Measurements from ENCODE around the gene ZNF19.
"Not testable (repeated sequence)": the region's sequence is repeated elsewhere in the genome, so short reads cannot be mapped to it uniquely, and the experiment has no call there.

The ZNF19 gene

DNA sequence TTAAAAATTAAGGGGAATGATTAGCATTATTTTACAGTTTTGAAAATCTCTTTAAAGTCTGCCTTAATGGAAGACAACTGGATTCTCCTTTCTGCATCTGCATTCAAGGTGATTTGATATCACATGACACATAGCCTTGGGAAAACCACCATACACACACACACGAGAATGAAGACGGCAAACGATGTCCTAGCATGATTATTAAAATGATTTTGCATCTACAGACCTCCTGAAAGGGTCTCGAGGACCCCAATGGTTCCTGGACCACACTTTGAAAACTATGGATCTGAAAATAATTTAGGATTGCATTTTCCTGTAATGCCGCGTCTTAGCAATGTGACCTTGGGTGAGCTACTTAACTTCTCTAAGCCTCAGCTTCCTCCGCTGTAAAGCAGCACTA, 25.4 kb upstream of the ZNF19 start:
- no peak overlapping the region for H3K9ac ChIP-seq (ENCODE audit: low read length)
- H3K27me3 ChIP-seq (ENCODE audit: control insufficient read depth, insufficient read depth, low read length) = no peaks in the 10 kb centered on the region
- H3K9me3 ChIP-seq (ENCODE audit: control insufficient read depth, insufficient read depth, low read depth, low read length) = peaks cover 11% of the 10 kb centered on the region; the same call in 1 of the 2 replicates
- no peak overlapping the region for H3K27ac ChIP-seq (ENCODE audit: low read depth, low read length)
- peaks cover 7% of the 10 kb centered on the region; the same call in 1 of the 2 replicates for H3K4me1 ChIP-seq (ENCODE audit: control insufficient read depth, insufficient read depth, low read length)
- H3K4me3 ChIP-seq (ENCODE audit: low read depth, low read length) = no peak overlapping the region
- no peaks in the 10 kb centered on the region for H3K36me3 ChIP-seq (ENCODE audit: control insufficient read depth, insufficient read depth, low read length)

DNA sequence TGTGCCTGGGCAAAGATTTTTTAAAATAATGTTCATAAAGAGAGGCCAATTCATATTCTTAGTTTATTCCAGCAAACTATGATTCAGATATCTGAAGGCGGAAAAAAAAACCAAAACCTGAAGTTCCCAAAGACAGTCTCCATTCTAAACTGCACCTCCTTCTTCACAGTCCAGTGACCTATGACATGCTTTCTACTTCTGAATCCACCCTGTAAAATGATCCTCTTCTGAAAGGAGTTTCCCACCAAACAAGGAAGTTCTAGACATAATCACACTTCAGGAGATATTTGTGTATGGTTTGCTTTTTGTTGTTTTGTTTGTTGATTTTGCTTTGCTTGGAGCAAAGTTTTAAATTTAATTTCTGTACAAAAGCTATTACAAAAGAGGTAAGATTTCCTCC, 24.2 kb upstream of the ZNF19 start:
- Histone ChIP-seq H3K36me3 (ENCODE audit: control insufficient read depth, insufficient read depth, low read length) (no peaks in the 10 kb centered on the region), H3K9ac (ENCODE audit: low read length) (no peak overlapping the region), H3K4me1 (ENCODE audit: control insufficient read depth, insufficient read depth, low read length) (peaks cover 7% of the 10 kb centered on the region; the same call in 1 of the 2 replicates), H3K9me3 (ENCODE audit: control insufficient read depth, insufficient read depth, low read depth, low read length) (peaks cover 11% of the 10 kb centered on the region; the same call in 1 of the 2 replicates), H3K27ac (ENCODE audit: low read depth, low read length) (no peak overlapping the region), H3K27me3 (ENCODE audit: control insufficient read depth, insufficient read depth, low read length) (no peaks in the 10 kb centered on the region), H3K4me3 (ENCODE audit: low read depth, low read length) (no peak overlapping the region)

DNA sequence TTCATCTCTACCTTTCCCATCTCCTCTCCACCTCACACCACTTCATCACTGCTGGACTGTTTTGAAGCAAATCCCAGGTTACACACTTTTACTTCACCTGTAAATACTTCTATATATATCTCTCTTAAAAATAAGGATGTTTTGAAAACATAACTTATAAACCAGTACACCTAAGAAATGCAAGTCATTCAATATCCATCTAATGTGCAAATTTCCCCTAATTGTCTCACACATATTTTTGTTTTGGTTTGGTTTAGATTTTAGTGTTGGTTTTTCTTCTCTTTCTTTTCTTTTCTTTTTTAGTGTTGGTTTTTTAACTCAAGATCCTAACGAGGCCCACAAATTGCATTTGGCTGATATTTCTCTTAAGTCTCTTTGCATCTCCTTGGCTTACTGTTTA, 17.9 kb upstream of the ZNF19 start:
- Histone ChIP-seq H3K9ac (ENCODE audit: low read length) (no peak overlapping the region), H3K27ac (ENCODE audit: low read depth, low read length) (no peak overlapping the region), H3K4me1 (ENCODE audit: control insufficient read depth, insufficient read depth, low read length) (no peaks in the 10 kb centered on the region), H3K27me3 (ENCODE audit: control insufficient read depth, insufficient read depth, low read length) (no peaks in the 10 kb centered on the region), H3K36me3 (ENCODE audit: control insufficient read depth, insufficient read depth, low read length) (no peaks in the 10 kb centered on the region), H3K9me3 (ENCODE audit: control insufficient read depth, insufficient read depth, low read depth, low read length) (peaks cover 11% of the 10 kb centered on the region; the same call in 1 of the 2 replicates), H3K4me3 (ENCODE audit: low read depth, low read length) (no peak overlapping the region)

DNA sequence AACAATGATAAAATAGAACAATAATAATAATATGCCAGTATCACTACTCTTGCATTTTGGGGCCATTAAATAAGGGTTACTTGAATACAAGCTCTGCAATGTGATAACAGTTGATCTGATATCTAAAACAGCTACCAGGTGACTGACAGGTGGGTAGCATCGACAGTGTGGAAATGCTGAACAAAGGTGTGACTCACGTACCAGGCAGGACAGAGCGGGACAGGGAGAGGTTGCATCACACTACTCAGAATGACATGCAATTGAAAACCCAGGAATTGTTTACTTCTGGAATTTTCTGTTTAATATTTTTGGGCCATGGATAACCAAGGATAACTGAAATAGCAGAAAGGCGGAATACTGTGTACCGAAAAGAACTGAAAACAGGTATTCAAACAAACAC, 15.8 kb upstream of the ZNF19 start:
- H3K4me1 ChIP-seq (ENCODE audit: control insufficient read depth, insufficient read depth, low read length) = no peaks in the 10 kb centered on the region
- no peak overlapping the region for H3K27ac ChIP-seq (ENCODE audit: low read depth, low read length)
- H3K36me3 ChIP-seq (ENCODE audit: control insufficient read depth, insufficient read depth, low read length) = no peaks in the 10 kb centered on the region
- H3K4me3 ChIP-seq (ENCODE audit: low read depth, low read length) = no peak overlapping the region
- H3K9me3 ChIP-seq (ENCODE audit: control insufficient read depth, insufficient read depth, low read depth, low read length) = no peaks in the 10 kb centered on the region
- no peak overlapping the region for H3K9ac ChIP-seq (ENCODE audit: low read length)
- H3K27me3 ChIP-seq (ENCODE audit: control insufficient read depth, insufficient read depth, low read length) = no peaks in the 10 kb centered on the region

DNA sequence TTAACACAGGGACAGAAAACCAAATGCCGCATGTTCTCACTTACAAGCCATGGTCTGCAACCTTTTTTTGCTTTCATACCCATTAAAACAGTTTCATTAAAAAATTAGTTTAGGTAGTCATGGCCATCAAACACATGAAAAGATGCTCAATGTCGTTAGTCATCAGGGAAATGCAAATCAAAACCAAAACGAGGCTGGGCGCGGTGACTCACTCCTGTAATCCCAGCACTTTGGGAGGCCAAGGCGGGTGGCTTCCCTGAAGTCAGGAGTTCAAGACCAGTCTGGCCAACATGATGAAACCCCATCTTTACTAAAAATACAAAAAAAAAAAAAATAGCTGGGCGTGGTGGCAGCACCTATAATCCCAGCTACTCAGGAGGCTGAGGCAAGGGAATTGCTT, 14.9 kb upstream of the ZNF19 start:
- H3K4me1 ChIP-seq (ENCODE audit: control insufficient read depth, insufficient read depth, low read length); H3K36me3 ChIP-seq (ENCODE audit: control insufficient read depth, insufficient read depth, low read length); H3K27ac ChIP-seq (ENCODE audit: low read depth, low read length); H3K9me3 ChIP-seq (ENCODE audit: control insufficient read depth, insufficient read depth, low read depth, low read length); H3K9ac ChIP-seq (ENCODE audit: low read length); H3K27me3 ChIP-seq (ENCODE audit: control insufficient read depth, insufficient read depth, low read length); H3K4me3 ChIP-seq (ENCODE audit: low read depth, low read length): not testable (repeated sequence)

DNA sequence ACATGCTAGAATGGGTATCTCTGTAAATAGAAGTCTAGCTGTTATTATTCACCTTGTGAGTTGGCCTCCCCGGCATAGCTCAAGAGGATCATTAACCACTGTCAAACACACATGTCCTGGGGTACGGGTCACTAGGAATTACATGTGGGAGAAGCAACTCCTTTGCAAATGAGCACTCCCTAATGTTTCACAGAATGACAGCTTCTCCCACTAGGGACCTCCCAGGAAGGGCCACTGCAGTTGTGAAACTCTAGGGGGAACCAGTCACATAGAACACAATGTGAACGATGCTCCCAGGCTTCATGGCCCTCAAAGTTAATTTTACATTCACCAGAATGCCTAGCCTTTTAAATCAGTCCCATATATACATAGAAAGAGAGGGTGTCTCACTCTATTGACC, 12.4 kb upstream of the ZNF19 start:
- H3K27ac ChIP-seq (ENCODE audit: low read depth, low read length) = no peak overlapping the region

DNA sequence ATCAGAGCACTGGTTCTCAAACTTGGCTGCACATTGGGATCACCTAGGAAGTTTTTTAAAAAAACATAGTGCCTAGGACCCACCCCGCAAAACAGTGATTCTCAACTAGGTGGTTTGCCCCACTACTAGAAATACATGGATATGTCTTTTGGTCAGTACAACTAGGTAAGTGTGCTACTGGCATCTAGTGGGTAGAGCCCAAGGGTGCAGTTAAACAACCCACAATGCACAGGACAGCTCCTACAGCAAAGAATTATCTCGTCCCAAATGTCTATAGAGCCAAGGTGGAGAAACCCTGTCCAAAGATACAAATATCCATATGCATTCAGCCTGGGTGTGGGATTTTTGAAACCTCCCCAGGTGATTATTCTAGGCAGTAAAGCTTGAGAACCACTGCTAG, 11.8 kb upstream of the ZNF19 start:
- Histone ChIP-seq H3K4me3 (ENCODE audit: low read depth, low read length) (no peak overlapping the region), H3K9me3 (ENCODE audit: control insufficient read depth, insufficient read depth, low read depth, low read length) (no peaks in the 10 kb centered on the region), H3K27ac (ENCODE audit: low read depth, low read length) (no peak overlapping the region), H3K4me1 (ENCODE audit: control insufficient read depth, insufficient read depth, low read length) (no peaks in the 10 kb centered on the region), H3K27me3 (ENCODE audit: control insufficient read depth, insufficient read depth, low read length) (no peaks in the 10 kb centered on the region), H3K9ac (ENCODE audit: low read length) (no peak overlapping the region), H3K36me3 (ENCODE audit: control insufficient read depth, insufficient read depth, low read length) (no peaks in the 10 kb centered on the region)

More for the DNA sequence above, 12.4 kb upstream of the ZNF19 start:
- H3K36me3 ChIP-seq (ENCODE audit: control insufficient read depth, insufficient read depth, low read length) = no peaks in the 10 kb centered on the region
- H3K9me3 ChIP-seq (ENCODE audit: control insufficient read depth, insufficient read depth, low read depth, low read length) = no peaks in the 10 kb centered on the region
- no peaks in the 10 kb centered on the region for H3K27me3 ChIP-seq (ENCODE audit: control insufficient read depth, insufficient read depth, low read length)
- no peak overlapping the region for H3K9ac ChIP-seq (ENCODE audit: low read length)
- no peaks in the 10 kb centered on the region for H3K4me1 ChIP-seq (ENCODE audit: control insufficient read depth, insufficient read depth, low read length)
- H3K4me3 ChIP-seq (ENCODE audit: low read depth, low read length) = no peak overlapping the region

DNA sequence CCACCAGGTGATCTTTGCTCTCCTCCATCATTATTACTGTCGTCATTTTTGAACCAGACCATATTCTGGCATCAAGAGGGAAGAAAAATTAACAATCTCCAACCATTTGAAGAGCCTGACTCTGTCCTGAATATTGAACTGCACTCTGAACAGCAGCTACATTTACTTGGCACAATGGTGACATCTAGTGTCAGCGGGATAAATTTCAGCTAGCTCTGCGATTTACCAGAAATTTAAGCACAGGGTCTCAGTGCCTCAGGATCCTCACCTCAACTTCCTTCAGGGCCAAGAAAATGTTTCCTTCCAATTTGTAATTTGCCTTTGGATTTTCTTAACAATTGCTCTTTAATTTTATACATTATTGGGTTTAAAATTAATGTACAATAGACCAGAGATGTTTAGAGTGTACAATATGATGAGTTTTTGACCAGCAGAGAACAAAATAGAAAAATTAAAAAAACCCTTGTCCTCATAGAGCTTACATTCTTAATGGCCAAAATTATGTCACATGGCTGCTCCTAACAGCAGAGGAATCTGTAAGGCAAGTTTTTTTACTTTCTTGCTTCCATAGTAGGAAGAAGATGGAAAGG, 10.7 kb upstream of the ZNF19 start:
- H3K36me3 ChIP-seq (ENCODE audit: control insufficient read depth, insufficient read depth, low read length) = no peaks in the 10 kb centered on the region
- no peak overlapping the region for H3K9ac ChIP-seq (ENCODE audit: low read length)
- no peaks in the 10 kb centered on the region for H3K9me3 ChIP-seq (ENCODE audit: control insufficient read depth, insufficient read depth, low read depth, low read length)
- no peaks in the 10 kb centered on the region for H3K4me1 ChIP-seq (ENCODE audit: control insufficient read depth, insufficient read depth, low read length)
- no peaks in the 10 kb centered on the region for H3K27me3 ChIP-seq (ENCODE audit: control insufficient read depth, insufficient read depth, low read length)
- no peak overlapping the region for H3K27ac ChIP-seq (ENCODE audit: low read depth, low read length)
- no peak overlapping the region for H3K4me3 ChIP-seq (ENCODE audit: low read depth, low read length)

DNA sequence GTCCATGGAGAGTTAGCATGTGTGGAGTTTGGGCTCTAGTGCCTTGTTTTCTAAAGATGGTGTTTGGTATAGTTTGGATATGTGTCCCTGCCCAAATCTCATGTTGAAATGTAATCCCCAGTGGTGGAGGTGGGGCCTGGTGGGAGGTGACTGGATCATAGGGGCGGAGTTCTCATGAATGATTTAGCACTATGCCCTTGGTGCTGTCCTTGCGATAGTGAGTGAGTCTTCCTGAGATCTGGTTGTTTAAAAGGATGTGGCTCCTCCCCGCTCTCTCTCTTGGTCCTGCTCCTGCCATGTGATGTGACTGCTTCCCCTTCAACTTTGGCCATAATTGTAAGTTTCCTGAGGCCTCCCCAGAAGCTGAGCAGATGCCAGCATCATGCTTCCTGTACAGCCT, 8.9 kb upstream of the ZNF19 start:
- H3K36me3 ChIP-seq (ENCODE audit: control insufficient read depth, insufficient read depth, low read length) = no peaks in the 10 kb centered on the region
- H3K4me1 ChIP-seq (ENCODE audit: control insufficient read depth, insufficient read depth, low read length) = no peaks in the 10 kb centered on the region
- H3K27me3 ChIP-seq (ENCODE audit: control insufficient read depth, insufficient read depth, low read length) = no peaks in the 10 kb centered on the region
- no peak overlapping the region for H3K4me3 ChIP-seq (ENCODE audit: low read depth, low read length)
- H3K9ac ChIP-seq (ENCODE audit: low read length) = no peak overlapping the region
- no peaks in the 10 kb centered on the region for H3K9me3 ChIP-seq (ENCODE audit: control insufficient read depth, insufficient read depth, low read depth, low read length)
- H3K27ac ChIP-seq (ENCODE audit: low read depth, low read length) = no peak overlapping the region

DNA sequence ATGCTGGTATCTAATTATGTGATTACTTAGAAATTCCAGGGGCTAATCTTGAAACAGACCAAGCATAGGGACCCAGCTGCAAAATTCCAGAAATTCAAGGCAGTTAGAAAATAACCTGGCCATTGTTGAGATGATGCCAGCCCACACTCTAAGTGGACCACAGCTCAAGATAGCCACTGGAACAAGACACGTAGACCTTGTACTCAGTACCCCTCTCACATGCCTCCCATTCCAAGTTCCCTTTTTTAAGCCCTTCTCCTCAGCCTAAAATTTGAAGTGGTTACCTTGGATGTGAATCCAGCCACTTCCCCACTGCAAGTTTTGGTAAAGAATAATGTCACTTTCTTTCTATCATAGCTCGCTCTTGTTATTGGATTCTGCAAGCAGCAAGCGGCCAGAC, 4.1 kb upstream of the ZNF19 start:
- H3K36me3 ChIP-seq (ENCODE audit: control insufficient read depth, insufficient read depth, low read length) = no peaks in the 10 kb centered on the region
- no peak overlapping the region for H3K27ac ChIP-seq (ENCODE audit: low read depth, low read length)
- H3K4me3 ChIP-seq (ENCODE audit: low read depth, low read length) = no peak overlapping the region
- no peaks in the 10 kb centered on the region for H3K4me1 ChIP-seq (ENCODE audit: control insufficient read depth, insufficient read depth, low read length)
- H3K9me3 ChIP-seq (ENCODE audit: control insufficient read depth, insufficient read depth, low read depth, low read length) = no peaks in the 10 kb centered on the region
- H3K9ac ChIP-seq (ENCODE audit: low read length) = no peak overlapping the region
- H3K27me3 ChIP-seq (ENCODE audit: control insufficient read depth, insufficient read depth, low read length) = no peaks in the 10 kb centered on the region; the same call in 1 of the 2 replicates

DNA sequence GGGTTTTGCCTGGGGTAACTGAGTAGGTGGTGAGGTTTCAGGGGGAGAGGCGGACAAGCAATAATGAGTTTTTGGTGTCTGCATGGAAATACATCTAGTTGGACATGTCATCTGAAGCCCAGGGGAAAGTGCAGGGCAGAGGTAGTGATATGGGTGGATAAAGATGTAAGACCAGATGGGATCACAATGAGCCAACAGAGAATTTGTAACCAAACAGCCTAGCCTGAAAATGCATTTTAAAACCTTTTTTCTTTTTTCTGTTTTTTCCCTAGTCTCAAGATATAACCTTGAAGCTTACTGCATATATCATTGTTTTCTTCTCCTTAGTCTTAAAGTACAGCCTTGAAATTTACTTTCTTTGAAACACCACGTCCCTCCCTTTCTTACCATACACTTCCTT, 3.7 kb upstream of the ZNF19 start:
- Histone ChIP-seq H3K27me3 (ENCODE audit: control insufficient read depth, insufficient read depth, low read length) (no peaks in the 10 kb centered on the region; the same call in 1 of the 2 replicates), H3K4me1 (ENCODE audit: control insufficient read depth, insufficient read depth, low read length) (no peaks in the 10 kb centered on the region), H3K27ac (ENCODE audit: low read depth, low read length) (no peak overlapping the region), H3K9ac (ENCODE audit: low read length) (no peak overlapping the region), H3K4me3 (ENCODE audit: low read depth, low read length) (no peak overlapping the region), H3K36me3 (ENCODE audit: control insufficient read depth, insufficient read depth, low read length) (no peaks in the 10 kb centered on the region), H3K9me3 (ENCODE audit: control insufficient read depth, insufficient read depth, low read depth, low read length) (no peaks in the 10 kb centered on the region)

DNA sequence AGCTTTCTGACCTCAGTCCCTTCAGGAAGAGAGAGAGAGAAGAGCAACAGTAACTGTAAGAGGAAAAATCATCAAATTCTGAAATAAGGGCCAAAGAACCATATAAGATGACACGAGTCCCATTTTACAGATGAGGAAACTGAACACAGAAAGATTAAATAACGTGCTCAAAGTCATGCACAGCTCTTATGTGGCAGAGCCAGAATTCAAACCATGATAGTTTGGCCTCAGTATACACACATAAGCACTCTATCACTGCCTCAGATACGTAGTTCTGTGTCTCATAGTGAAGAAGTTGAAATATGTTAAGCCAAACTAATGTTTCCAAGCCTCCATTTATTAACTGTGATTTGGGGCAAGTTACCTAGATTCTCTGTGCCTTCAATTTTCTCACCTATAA, 1.9 kb upstream of the ZNF19 start:
- Histone ChIP-seq H3K27me3 (ENCODE audit: control insufficient read depth, insufficient read depth, low read length) (no peaks in the 10 kb centered on the region; the same call in 1 of the 2 replicates), H3K36me3 (ENCODE audit: control insufficient read depth, insufficient read depth, low read length) (no peaks in the 10 kb centered on the region), H3K9me3 (ENCODE audit: control insufficient read depth, insufficient read depth, low read depth, low read length) (no peaks in the 10 kb centered on the region), H3K4me1 (ENCODE audit: control insufficient read depth, insufficient read depth, low read length) (no peaks in the 10 kb centered on the region), H3K9ac (ENCODE audit: low read length) (no peak overlapping the region), H3K27ac (ENCODE audit: low read depth, low read length) (no peak overlapping the region), H3K4me3 (ENCODE audit: low read depth, low read length) (no peak overlapping the region)

Data from HUES6 (cell line).